CD4-positive, CD25-positive, alpha-beta regulatory T cell (primary cell): Measurements from ENCODE around the gene RPL27. TPM values are rescaled to one million over a fixed set of nuclear protein-coding genes. Genes with fewer than 3 reads are reported as not detected.

Experiments used
- ATAC-seq, 2 donors: fragments of 150-1000 bp; cut with Tn5 transposase; one replicate each; pipeline ENCODE4 v1.10.0; 2021; ENCODE audit warnings: low read depth in 2 of 2, moderate number of reproducible peaks in 2 of 2, moderate library complexity in 1 of 2
- DNase-seq, 3 donors: peaks; one replicate each; pipeline versions ENCODE4 v3.0.0 to v3.0.0-alpha.2; 2012 to 2022; ENCODE audit warnings: mixed read lengths in 1 of 3
- H3K27ac ChIP-seq: one replicate; pipeline ENCODE4 v1.7.0; 2013; ENCODE audit warnings: mild to moderate bottlenecking, low read length; ENCODE audit not compliant: insufficient read depth, poor library complexity, severe bottlenecking
- H3K27me3 ChIP-seq: one replicate; pipeline ENCODE4 v1.7.0; 2013; ENCODE audit warnings: low read length; ENCODE audit not compliant: control insufficient read depth, insufficient read depth
- H3K36me3 ChIP-seq: one replicate; pipeline ENCODE4 v1.7.0; 2013; ENCODE audit warnings: mild to moderate bottlenecking, low read length, moderate library complexity; ENCODE audit not compliant: control insufficient read depth, insufficient read depth
- H3K4me1 ChIP-seq: 2 replicates; pipeline ENCODE4 v1.7.0; 2013; ENCODE audit warnings: mild to moderate bottlenecking, low read length; ENCODE audit not compliant: insufficient read depth, control insufficient read depth, poor library complexity, severe bottlenecking
- H3K4me3 ChIP-seq: one replicate; pipeline ENCODE4 v1.7.0; 2013; ENCODE audit warnings: low read depth, mild to moderate bottlenecking, low read length, moderate library complexity
- H3K9me3 ChIP-seq, 2 experiments: 1 replicate in 1 of 2; 2 replicates in 1 of 2; pipeline ENCODE4 v1.7.0; 2013; ENCODE audit warnings: low read length in 2 of 2, mild to moderate bottlenecking in 1 of 2, moderate library complexity in 1 of 2; ENCODE audit not compliant: control insufficient read depth in 2 of 2
- H3K27ac Mint-ChIP-seq, 3 donors: one replicate each; pipeline ENCODE4 v1.8.0; 2020 to 2022; ENCODE audit warnings: mild to moderate bottlenecking in 3 of 3, mixed read lengths in 3 of 3, moderate library complexity in 2 of 3
- H3K27me3 Mint-ChIP-seq: one replicate; pipeline ENCODE4 v1.8.0; 2022; ENCODE audit warnings: mild to moderate bottlenecking, mixed read lengths
- H3K36me3 Mint-ChIP-seq: one replicate; pipeline ENCODE4 v1.8.0; 2020; ENCODE audit warnings: mixed read lengths
- H3K4me1 Mint-ChIP-seq, 4 donors: one replicate each; pipeline ENCODE4 v1.8.0; 2020 to 2022; ENCODE audit warnings: mixed read lengths in 4 of 4, mild to moderate bottlenecking in 1 of 4
- H3K4me3 Mint-ChIP-seq, 4 donors: one replicate each; pipeline ENCODE4 v1.8.0; 2020 to 2022; ENCODE audit warnings: mild to moderate bottlenecking in 4 of 4, mixed read lengths in 4 of 4, moderate library complexity in 3 of 4
- H3K9me3 Mint-ChIP-seq, 7 donors: one replicate each; pipeline ENCODE4 v1.8.0; 2020 to 2022; ENCODE audit warnings: mixed read lengths in 7 of 7, mild to moderate bottlenecking in 3 of 7, moderate library complexity in 2 of 7
- polyA plus RNA-seq, 4 donors: library from polyadenylated mRNA; unstranded; fragments of 300-500 nt; fragmentation: Illumina TruSeq; gene quantifications; one replicate each; pipeline ENCODE4 v1.2.3, GENCODE V29; 2021
- total RNA-seq: library from RNA; stranded (reverse); gene quantifications from one replicate; pipeline ENCODE4 v1.2.3, GENCODE V29; 2022

RPL27 gene
- total and polyA plus RNA-seq, 5 donors from 2014 or later = 881 to 2,241 (median 1,824) TPM

- no peaks in the 10 kb centered on the region for H3K9me3 Mint-ChIP-seq
- peaks cover 17% of the 10 kb centered on the region for H3K36me3 Mint-ChIP-seq
- no peaks in the 10 kb centered on the region for H3K27me3 Mint-ChIP-seq
- peaks cover 10 to 33% (median 20%) of the 10 kb centered on the region in 4 donors for H3K4me1 Mint-ChIP-seq
- no peak for ATAC-seq
- no peaks in the 10 kb centered on the region for H3K4me1 ChIP-seq
- no peak overlapping the region for H3K27ac Mint-ChIP-seq
- peaks cover 25% of the 10 kb centered on the region for H3K36me3 ChIP-seq
- no peaks in the 10 kb centered on the region for H3K9me3 ChIP-seq
- no peak overlapping the region for H3K4me3 Mint-ChIP-seq
- no peak overlapping the region for H3K4me3 ChIP-seq
- H3K27me3 ChIP-seq = no peaks in the 10 kb centered on the region
- DNase-seq = no peak
- no peak overlapping the region for H3K27ac ChIP-seq
These were observed 15.9 kb downstream of the RPL27 start for GRCh38 chr17:43014020-43014648.

- Mint-ChIP-seq H3K4me3 (no peak overlapping the region), H3K9me3 (no peaks in the 10 kb centered on the region), H3K36me3 (peaks cover 17% of the 10 kb centered on the region), H3K27ac (peak overlapping the region in 2 of 3 donors; percentile 62 to 76), H3K4me1 (peaks cover 10 to 37% (median 23%) of the 10 kb centered on the region in 4 donors), H3K27me3 (no peaks in the 10 kb centered on the region)
- Histone ChIP-seq H3K27ac (no peak overlapping the region), H3K27me3 (no peaks in the 10 kb centered on the region), H3K4me1 (no peaks in the 10 kb centered on the region), H3K9me3 (no peaks in the 10 kb centered on the region), H3K36me3 (peaks cover 25% of the 10 kb centered on the region), H3K4me3 (no peak overlapping the region)
- no peak for DNase-seq
- ATAC-seq = no peak
These were observed 16.7 kb downstream of the RPL27 start for GRCh38 chr17:43014649-43015542.

GRCh38 chr17:43015579-43015978 is 17.4 kb downstream of the RPL27 start:
- no peak for ATAC-seq
- H3K4me1 Mint-ChIP-seq = peaks cover 7 to 37% (median 17%) of the 10 kb centered on the region in 4 donors

GRCh38 chr17:43016216-43016615 is 18.0 kb downstream of the RPL27 start:
- peaks cover 17% of the 10 kb centered on the region for H3K36me3 Mint-ChIP-seq
- no peak overlapping the region for H3K4me3 Mint-ChIP-seq
- H3K27ac Mint-ChIP-seq = no peak overlapping the region
- Histone ChIP-seq H3K36me3 (peaks cover 25% of the 10 kb centered on the region), H3K27ac (no peak overlapping the region), H3K27me3 (no peaks in the 10 kb centered on the region), H3K4me1 (no peaks in the 10 kb centered on the region), H3K4me3 (no peak overlapping the region), H3K9me3 (no peaks in the 10 kb centered on the region)
- no peaks in the 10 kb centered on the region for H3K27me3 Mint-ChIP-seq
- H3K4me1 Mint-ChIP-seq = peaks cover 6 to 38% (median 13%) of the 10 kb centered on the region in 4 donors
- no peak for DNase-seq
- peaks cover 0 to 1% (median 0%) of the 10 kb centered on the region in 7 donors for H3K9me3 Mint-ChIP-seq
- ATAC-seq = no peak

More at GRCh38 chr17:43015579-43015978, 17.4 kb downstream of the RPL27 start:
- Histone ChIP-seq H3K4me1 (no peaks in the 10 kb centered on the region), H3K9me3 (no peaks in the 10 kb centered on the region), H3K36me3 (peaks cover 25% of the 10 kb centered on the region), H3K27ac (no peak overlapping the region), H3K27me3 (no peaks in the 10 kb centered on the region), H3K4me3 (no peak overlapping the region)
- Mint-ChIP-seq H3K4me3 (peak overlapping the region in 1 of 4 donors; percentile 11), H3K27ac (peak overlapping the region in 1 of 3 donors; percentile 62), H3K36me3 (peaks cover 17% of the 10 kb centered on the region), H3K27me3 (no peaks in the 10 kb centered on the region), H3K9me3 (no peaks in the 10 kb centered on the region)
- no peak for DNase-seq

- H3K27ac Mint-ChIP-seq = peak overlapping the region in 1 of 3 donors; percentile 83
- peak in 2 of 3 donors; percentile 15 to 21 for DNase-seq
- no peaks in the 10 kb centered on the region for H3K9me3 ChIP-seq
- no peak overlapping the region for H3K27ac ChIP-seq
- peaks cover 17% of the 10 kb centered on the region for H3K36me3 ChIP-seq
- H3K4me3 Mint-ChIP-seq = peak overlapping the region in 2 of 4 donors; percentile 52 to 94
- H3K4me1 Mint-ChIP-seq = peaks cover 0 to 39% (median 9%) of the 10 kb centered on the region in 4 donors
- peaks cover 0 to 1% (median 0%) of the 10 kb centered on the region in 7 donors for H3K9me3 Mint-ChIP-seq
- no peak overlapping the region for H3K4me3 ChIP-seq
- H3K36me3 Mint-ChIP-seq = peaks cover 10% of the 10 kb centered on the region
- peaks cover 7% of the 10 kb centered on the region for H3K4me1 ChIP-seq
- peak; percentile 25 to 41 for ATAC-seq
- H3K27me3 ChIP-seq = no peaks in the 10 kb centered on the region
- no peaks in the 10 kb centered on the region for H3K27me3 Mint-ChIP-seq
These were observed 20.0 kb downstream of the RPL27 start for GRCh38 chr17:43018008-43018853.

GRCh38 chr17:43018932-43019331 is 20.7 kb downstream of the RPL27 start:
- Histone ChIP-seq H3K9me3 (no peaks in the 10 kb centered on the region), H3K4me1 (peaks cover 9% of the 10 kb centered on the region), H3K36me3 (peaks cover 10% of the 10 kb centered on the region), H3K27ac (no peak overlapping the region), H3K27me3 (no peaks in the 10 kb centered on the region), H3K4me3 (no peak overlapping the region)
- peak overlapping the region in 2 of 3 donors; percentile 3 to 8 for H3K27ac Mint-ChIP-seq
- H3K4me3 Mint-ChIP-seq = peak overlapping the region in 1 of 4 donors; percentile 94
- no peak for ATAC-seq
- H3K36me3 Mint-ChIP-seq = peaks cover 7% of the 10 kb centered on the region
- H3K9me3 Mint-ChIP-seq = peaks cover 0 to 1% (median 0%) of the 10 kb centered on the region in 7 donors
- no peaks in the 10 kb centered on the region for H3K27me3 Mint-ChIP-seq
- H3K4me1 Mint-ChIP-seq = peaks cover 0 to 39% (median 9%) of the 10 kb centered on the region in 4 donors
- DNase-seq = no peak

GRCh38 chr17:43019418-43019817 is 21.2 kb downstream of the RPL27 start:
- no peak overlapping the region for H3K4me3 ChIP-seq
- Mint-ChIP-seq H3K27me3 (no peaks in the 10 kb centered on the region), H3K4me3 (peak overlapping the region; percentile 65 to 94 (median 82)), H3K4me1 (peaks cover 4 to 44% (median 10%) of the 10 kb centered on the region in 4 donors), H3K36me3 (peaks cover 7% of the 10 kb centered on the region), H3K9me3 (peaks cover 0 to 1% (median 0%) of the 10 kb centered on the region in 7 donors), H3K27ac (peak overlapping the region; percentile 26 to 86 (median 67))
- H3K27ac ChIP-seq = no peak overlapping the region
- no peak for DNase-seq
- H3K36me3 ChIP-seq = peaks cover 5% of the 10 kb centered on the region
- no peak for ATAC-seq
- peaks cover 13% of the 10 kb centered on the region for H3K4me1 ChIP-seq
- H3K9me3 ChIP-seq = no peaks in the 10 kb centered on the region
- no peaks in the 10 kb centered on the region for H3K27me3 ChIP-seq
